Heart left ventricle (tissue), 13 donors: ENCODE results near the gene SLC26A8.

Experiments used
- CTCF ChIP-seq, 12 donors: fragments of 200-600 bp; sonication (generic) in 4 of 12; IDR thresholded peaks; one replicate each; pipeline versions ENCODE4 v1.5.0 to v1.8.0; 2018 to 2022; ENCODE audit warnings: antibody characterized with exemption in 12 of 12, mild to moderate bottlenecking in 5 of 12
- POLR2A ChIP-seq, 2 donors: fragments of 450-650 bp; IDR thresholded peaks; one replicate each; pipeline ENCODE4 v1.6.1; 2017; ENCODE audit warnings: antibody characterized with exemption in 2 of 2, mild to moderate bottlenecking in 2 of 2, moderate library complexity in 2 of 2
- donor health status: ischemic (EF 13 %, LVEDD 7.1; RV severe dilation, severe dysfunction).
- donor health status: DM: no; HTN: yes; CAD: no.
- donor health status: DM: no; HTN: no; CAD: no.
- donor health status: ischemic (EF 25% LVEDD 6.9; RV normal size, moderate dysfunction).
- donor health status: ischemic (EF 25% LVEDD 5.7; RV mildly dilated, moderate dysfunction).
- donor health status: ischemic (EF 35%, LVEDD 5.7; RV mildly dilated, moderate dysfunction).
- donor health status: nonischemic (EF 11% LVEDD 7.7; RV severe dilation, severe dysfunction).
- donor health status: DM: yes; HTN: yes; CAD: no.
- donor health status: PGD.
- donor health status: ischemic (EF 29% LVEDD 5.4; RV normal size, mild dysfunction).
- donor health status: nonischemic (EF 23%, LVEDD 6.1; RV moderate dilation, normal function).

GRCh38 chr6:35916056-35916455 is 108.4 kb downstream of the SLC26A8 start:
- no peak for TF ChIP-seq CTCF (IDR thresholded peaks at IDR 0.05)
- no peak for TF ChIP-seq POLR2A (IDR thresholded peaks at IDR 0.05)
